ENCODE data around the gene BACH2.

DNA sequence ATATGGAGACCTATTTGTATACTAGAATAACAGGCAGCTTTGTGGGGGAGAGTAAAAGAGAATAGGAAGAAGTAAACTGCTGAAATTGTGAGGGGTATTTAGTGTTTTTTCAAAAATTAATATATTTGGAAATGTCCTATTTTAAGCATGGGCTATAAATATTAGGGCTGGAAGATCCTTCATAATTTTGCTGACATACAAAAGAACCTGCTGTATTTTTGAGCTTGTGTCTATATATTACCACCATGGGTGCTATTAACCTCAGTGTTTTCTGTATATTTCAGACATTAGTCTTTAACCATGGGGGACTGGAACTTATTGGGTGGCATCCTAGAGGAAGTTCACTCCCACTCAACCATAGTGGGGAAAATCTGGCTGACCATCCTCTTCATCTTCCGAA lies 402.5 kb downstream of the BACH2 start, which contains the start of gene GJA10:
- TF ChIP-seq NFXL1 (CRISPR knock-in tag; IDR thresholded peaks at IDR 0.05) (no peak), ZNF644 (tag; IDR thresholded peaks at IDR 0.05; ENCODE audit: low read depth) (no peak), NCOA2 (IDR thresholded peaks at IDR 0.05; ENCODE audit: partially characterized antibody in 2 of 2) (no peak), PCBP2 (IDR thresholded peaks at IDR 0.05; ENCODE audit: low read depth, low read length, poor library complexity, severe bottlenecking) (no peak)
- TF ChIP-seq, protein P1, sequence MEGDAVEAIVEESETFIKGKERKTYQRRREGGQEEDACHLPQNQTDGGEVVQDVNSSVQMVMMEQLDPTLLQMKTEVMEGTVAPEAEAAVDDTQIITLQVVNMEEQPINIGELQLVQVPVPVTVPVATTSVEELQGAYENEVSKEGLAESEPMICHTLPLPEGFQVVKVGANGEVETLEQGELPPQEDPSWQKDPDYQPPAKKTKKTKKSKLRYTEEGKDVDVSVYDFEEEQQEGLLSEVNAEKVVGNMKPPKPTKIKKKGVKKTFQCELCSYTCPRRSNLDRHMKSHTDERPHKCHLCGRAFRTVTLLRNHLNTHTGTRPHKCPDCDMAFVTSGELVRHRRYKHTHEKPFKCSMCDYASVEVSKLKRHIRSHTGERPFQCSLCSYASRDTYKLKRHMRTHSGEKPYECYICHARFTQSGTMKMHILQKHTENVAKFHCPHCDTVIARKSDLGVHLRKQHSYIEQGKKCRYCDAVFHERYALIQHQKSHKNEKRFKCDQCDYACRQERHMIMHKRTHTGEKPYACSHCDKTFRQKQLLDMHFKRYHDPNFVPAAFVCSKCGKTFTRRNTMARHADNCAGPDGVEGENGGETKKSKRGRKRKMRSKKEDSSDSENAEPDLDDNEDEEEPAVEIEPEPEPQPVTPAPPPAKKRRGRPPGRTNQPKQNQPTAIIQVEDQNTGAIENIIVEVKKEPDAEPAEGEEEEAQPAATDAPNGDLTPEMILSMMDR (IDR thresholded peaks at IDR 0.05 in 2 of 3, conservative IDR thresholded peaks at IDR 0.05 in 1 of 3; ENCODE audit: insufficient read depth in 2 of 3, low read depth in 1 of 3, low read length in 3 of 3), result no peak
- TF ChIP-seq, protein P2, sequence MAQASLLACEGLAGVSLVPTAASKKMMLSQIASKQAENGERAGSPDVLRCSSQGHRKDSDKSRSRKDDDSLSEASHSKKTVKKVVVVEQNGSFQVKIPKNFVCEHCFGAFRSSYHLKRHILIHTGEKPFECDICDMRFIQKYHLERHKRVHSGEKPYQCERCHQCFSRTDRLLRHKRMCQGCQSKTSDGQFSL (CRISPR knock-in tag; IDR thresholded peaks at IDR 0.05), result no peak
- TF ChIP-seq, protein P2 (tag; IDR thresholded peaks at IDR 0.05), result no peak

Data from K562 (cell line).